Spinal cord (tissue), 10 donors: ENCODE measurements around the gene MPLKIP. TPM values are rescaled to one million over a fixed set of nuclear protein-coding genes. Genes with fewer than 3 reads are reported as not detected.
"Not testable (repeated sequence)": the region's sequence is repeated elsewhere in the genome, so short reads cannot be mapped to it uniquely, and the experiment has no call there.

Experiments
- DNase-seq, 6 donors: peaks; one replicate each; pipeline versions ENCODE4 v3.0.0 to v3.0.0-alpha.2; 2013 to 2015; ENCODE audit warnings: low spot score in 6 of 6, low read depth in 4 of 6
- H3K27ac ChIP-seq: one replicate; pipeline ENCODE4 v1.5.1; 2013; ENCODE audit warnings: low read depth, low read length, control low read depth
- H3K27me3 ChIP-seq: one replicate; pipeline ENCODE4 v1.6.1; 2013; ENCODE audit warnings: low read length; ENCODE audit not compliant: control insufficient read depth, insufficient read depth
- H3K36me3 ChIP-seq: one replicate; pipeline ENCODE4 v1.6.1; 2013; ENCODE audit warnings: low read length; ENCODE audit not compliant: control insufficient read depth, insufficient read depth
- H3K4me1 ChIP-seq: one replicate; pipeline ENCODE4 v1.6.1; 2013; ENCODE audit warnings: low read length; ENCODE audit not compliant: control insufficient read depth, insufficient read depth
- H3K4me3 ChIP-seq: one replicate; pipeline ENCODE4 v1.5.1; 2013; ENCODE audit warnings: low read depth, low read length, control low read depth
- H3K9me3 ChIP-seq: one replicate; pipeline ENCODE4 v1.6.1; 2013; ENCODE audit warnings: low read length; ENCODE audit not compliant: control insufficient read depth, insufficient read depth
- WGBS: methylation state at CpG from one replicate; pipeline ENCODE4 v1.1.5; 2013; ENCODE audit warnings: missing lambda C conversion rate; ENCODE audit not compliant: insufficient coverage; 5-methylcytosine and 5-hydroxymethylcytosine counted together
- polyA plus RNA-seq, 2 donors: library from polyadenylated mRNA; unstranded; fragments of 120-200 nt; gene quantifications; one replicate each; pipeline ENCODE4 v1.2.1, GENCODE V29; 2013; ENCODE audit not compliant: insufficient read length in 2 of 2
- total RNA-seq, 2 donors: library from RNA; depleted of rRNA in 1 of 2; stranded (reverse); fragments of 120-200 nt in 1 of 2; fragments of >200 nt in 1 of 2; gene quantifications; one replicate each; pipeline versions ENCODE4 v1.2.3 to v1.2.4, GENCODE V29; 2013 to 2014
- donor health status: healthy.

The MPLKIP gene
- total and polyA plus RNA-seq, 4 donors = 11.2 to 43.5 (median 28.1) TPM

- no peaks in the 10 kb centered on the region for H3K27me3 ChIP-seq
- no CpG with 5 or more reads among the region's 2 CpGs for WGBS
These were observed 28.1 kb upstream of the MPLKIP start for GRCh38 chr7:40162516-40162915.

GRCh38 chr7:40156988-40157387, 22.6 kb upstream of the MPLKIP start:
- DNase-seq = no peak
- Histone ChIP-seq H3K27me3 (no peaks in the 10 kb centered on the region), H3K36me3 (no peaks in the 10 kb centered on the region), H3K4me3 (no peak overlapping the region), H3K9me3 (no peaks in the 10 kb centered on the region), H3K27ac (no peak overlapping the region), H3K4me1 (no peaks in the 10 kb centered on the region)
- 80% methylated on average over 2 of the region's 4 CpGs for WGBS

More at GRCh38 chr7:40162516-40162915, 28.1 kb upstream of the MPLKIP start:
- no peaks in the 10 kb centered on the region for H3K4me1 ChIP-seq
- no peaks in the 10 kb centered on the region for H3K9me3 ChIP-seq
- no peak for DNase-seq
- no peak overlapping the region for H3K27ac ChIP-seq
- H3K4me3 ChIP-seq = no peak overlapping the region
- no peaks in the 10 kb centered on the region for H3K36me3 ChIP-seq

GRCh38 chr7:40151504-40151903, 17.1 kb upstream of the MPLKIP start:
- Histone ChIP-seq H3K27ac (no peak overlapping the region), H3K36me3 (no peaks in the 10 kb centered on the region), H3K9me3 (no peaks in the 10 kb centered on the region), H3K4me3 (no peak overlapping the region), H3K27me3 (no peaks in the 10 kb centered on the region), H3K4me1 (no peaks in the 10 kb centered on the region)
- no peak for DNase-seq
- no CpG with 5 or more reads among the region's 1 CpG for WGBS

GRCh38 chr7:40148671-40149070, 14.2 kb upstream of the MPLKIP start:
- no peak overlapping the region for H3K4me3 ChIP-seq
- no peaks in the 10 kb centered on the region for H3K27me3 ChIP-seq
- H3K9me3 ChIP-seq = no peaks in the 10 kb centered on the region
- no peak overlapping the region for H3K27ac ChIP-seq
- H3K36me3 ChIP-seq = no peaks in the 10 kb centered on the region
- H3K4me1 ChIP-seq = no peaks in the 10 kb centered on the region
- DNase-seq = no peak
- WGBS = 33% methylated on average over 2 of the region's 2 CpGs

- H3K4me1 ChIP-seq, H3K27me3 ChIP-seq, DNase-seq, H3K36me3 ChIP-seq, H3K4me3 ChIP-seq, H3K9me3 ChIP-seq, H3K27ac ChIP-seq: not testable (repeated sequence)
- 95% methylated on average over 7 of the region's 7 CpGs for WGBS
These were observed 13.8 kb upstream of the MPLKIP start for GRCh38 chr7:40148247-40148580.

- no peaks in the 10 kb centered on the region for H3K36me3 ChIP-seq
- WGBS = 83% methylated on average over 12 of the region's 19 CpGs
- H3K9me3 ChIP-seq = no peaks in the 10 kb centered on the region
- no peaks in the 10 kb centered on the region for H3K27me3 ChIP-seq
- DNase-seq = no peak
- H3K27ac ChIP-seq = no peak overlapping the region
- no peaks in the 10 kb centered on the region for H3K4me1 ChIP-seq
- H3K4me3 ChIP-seq = no peak overlapping the region
These were observed 13.2 kb upstream of the MPLKIP start for GRCh38 chr7:40147371-40148246.

GRCh38 chr7:40145596-40146130, 11.2 kb upstream of the MPLKIP start:
- not testable (repeated sequence) for H3K4me1 ChIP-seq, H3K27me3 ChIP-seq, H3K27ac ChIP-seq, H3K9me3 ChIP-seq, H3K4me3 ChIP-seq, DNase-seq, H3K36me3 ChIP-seq
- WGBS = 71% methylated on average over 2 of the region's 3 CpGs

GRCh38 chr7:40141916-40142315, 7.5 kb upstream of the MPLKIP start:
- not testable (repeated sequence) for H3K9me3 ChIP-seq, DNase-seq
- 96% methylated on average over 3 of the region's 5 CpGs for WGBS

GRCh38 chr7:40139891-40140290, 5.5 kb upstream of the MPLKIP start:
- not testable (repeated sequence) for H3K9me3 ChIP-seq, H3K4me1 ChIP-seq, H3K27me3 ChIP-seq, H3K27ac ChIP-seq, H3K4me3 ChIP-seq, H3K36me3 ChIP-seq, DNase-seq
- WGBS = 98% methylated on average over 8 of the region's 13 CpGs

More at GRCh38 chr7:40141916-40142315, 7.5 kb upstream of the MPLKIP start:
- H3K4me1 ChIP-seq, H3K4me3 ChIP-seq, H3K27me3 ChIP-seq, H3K27ac ChIP-seq, H3K36me3 ChIP-seq: not testable (repeated sequence)

GRCh38 chr7:40138973-40139372, 4.6 kb upstream of the MPLKIP start:
- DNase-seq = no peak
- H3K4me3 ChIP-seq = no peak overlapping the region
- no peak overlapping the region for H3K27ac ChIP-seq
- H3K36me3 ChIP-seq = no peaks in the 10 kb centered on the region
- WGBS = 96% methylated on average over 3 of the region's 5 CpGs
- peaks cover 9% of the 10 kb centered on the region for H3K4me1 ChIP-seq
- no peaks in the 10 kb centered on the region for H3K27me3 ChIP-seq
- H3K9me3 ChIP-seq = no peaks in the 10 kb centered on the region
